HepG2 (cell line): ENCODE measurements around the gene TSPAN9. TPM values are rescaled to one million over a fixed set of nuclear protein-coding genes. Genes with fewer than 3 reads are reported as not detected.
A peak's percentile ranks its signal among the peaks of the same experiment; 100 is the strongest.

Source experiments
- CBX1 ChIP-seq: IDR thresholded peaks from one replicate; pipeline ENCODE4 v1.6.1; 2016; ENCODE audit warnings: antibody characterized with exemption, low read depth
- CENPX ChIP-seq: sonication (generic); formaldehyde crosslinking; IDR thresholded peaks from 2 replicates; pipeline ENCODE4 v1.9.0; 2021; ENCODE audit warnings: mild to moderate bottlenecking, missing genetic modification reagents, moderate library complexity
- EHMT2 ChIP-seq: fragments of 200-600 bp; sonication (generic); IDR thresholded peaks from 2 replicates; pipeline ENCODE4 v1.7.0; 2017; ENCODE audit warnings: antibody characterized with exemption, low read depth, low read length, borderline replicate concordance
- GLI4 ChIP-seq: sonication (generic); formaldehyde crosslinking; IDR thresholded peaks from 2 replicates; pipeline ENCODE4 v1.5.1; 2020; ENCODE audit warnings: missing genetic modification reagents, mild to moderate bottlenecking, moderate library complexity, borderline replicate concordance
- KAT2B ChIP-seq: fragments of 150-350 bp; IDR thresholded peaks from 2 replicates; pipeline ENCODE4 v1.6.1; 2014; ENCODE audit warnings: low read depth, low read length, borderline replicate concordance
- KLF16 ChIP-seq, 2 experiments: sonication (generic) in 1 of 2; formaldehyde crosslinking in 1 of 2; IDR thresholded peaks; 2 replicates each; pipeline versions ENCODE4 v1.6.1 to v1.8.0; 2016 to 2023; ENCODE audit warnings: missing genetic modification reagents in 2 of 2, missing compliant biosample characterization in 1 of 2
- MATR3 ChIP-seq: sonication (generic); formaldehyde crosslinking; IDR thresholded peaks from 2 replicates; pipeline ENCODE4 v1.4.0; 2020; ENCODE audit warnings: missing genetic modification reagents
- MXD1 ChIP-seq: sonication (generic); formaldehyde crosslinking; IDR thresholded peaks from 2 replicates; pipeline ENCODE4 v1.4.0; 2020; ENCODE audit warnings: mild to moderate bottlenecking, missing genetic modification reagents
- NBN ChIP-seq: fragments of 450-650 bp; conservative IDR thresholded peaks from 2 replicates; pipeline ENCODE4 v1.6.1; 2017
- PHF21A ChIP-seq: sonication (generic); formaldehyde crosslinking; IDR thresholded peaks from 2 replicates; pipeline ENCODE4 v1.5.0; 2020; ENCODE audit warnings: mild to moderate bottlenecking, missing genetic modification reagents
- PRMT3 ChIP-seq: sonication (generic); formaldehyde crosslinking; IDR thresholded peaks from 2 replicates; pipeline ENCODE4 v1.8.1; 2022; ENCODE audit warnings: low read depth, mild to moderate bottlenecking, moderate library complexity, missing genetic modification reagents, borderline replicate concordance
- RBM39 ChIP-seq: fragments of 200-400 bp; formaldehyde crosslinking; IDR thresholded peaks from one replicate; pipeline ENCODE4 v1.6.1; 2018; ENCODE audit warnings: antibody characterized with exemption, mild to moderate bottlenecking, low read depth, low read length; ENCODE audit not compliant: poor library complexity, severe bottlenecking
- RELA ChIP-seq: sonication (generic); formaldehyde crosslinking; IDR thresholded peaks from 2 replicates; pipeline ENCODE4 v1.4.0; 2020; ENCODE audit warnings: missing genetic modification reagents
- SMAD1 ChIP-seq: sonication (generic); formaldehyde crosslinking; IDR thresholded peaks from 2 replicates; pipeline ENCODE4 v1.4.0; 2020; ENCODE audit warnings: missing genetic modification reagents, low read depth, mild to moderate bottlenecking, borderline replicate concordance
- SMAD9 ChIP-seq: sonication (generic); formaldehyde crosslinking; IDR thresholded peaks from 2 replicates; pipeline ENCODE4 v1.5.1; 2020; ENCODE audit warnings: mild to moderate bottlenecking, missing genetic modification reagents
- SSRP1 ChIP-seq: IDR thresholded peaks from 2 replicates; pipeline ENCODE4 v1.6.1; 2016; ENCODE audit warnings: control low read depth
- ZBTB10 ChIP-seq: sonication (generic); formaldehyde crosslinking; IDR thresholded peaks from 2 replicates; pipeline ENCODE4 v1.4.0; 2020; ENCODE audit warnings: missing genetic modification reagents, borderline replicate concordance
- ZBTB20 ChIP-seq: sonication (generic); formaldehyde crosslinking; IDR thresholded peaks from 2 replicates; pipeline ENCODE4 v1.8.1; 2023; ENCODE audit warnings: missing genetic modification reagents, low read depth, mild to moderate bottlenecking, borderline replicate concordance
- ZBTB46 ChIP-seq: sonication (generic); formaldehyde crosslinking; IDR thresholded peaks from 2 replicates; pipeline ENCODE4 v1.4.0; 2020; ENCODE audit warnings: mild to moderate bottlenecking, missing genetic modification reagents, borderline replicate concordance
- ZKSCAN1 ChIP-seq: fragments of 150-350 bp; IDR thresholded peaks from 2 replicates; pipeline ENCODE4 v1.6.1; 2014; ENCODE audit warnings: low read length
- ZNF124 ChIP-seq: sonication (generic); formaldehyde crosslinking; IDR thresholded peaks from 2 replicates; pipeline ENCODE4 v1.4.0; 2020; ENCODE audit warnings: missing genetic modification reagents
- ZNF362 ChIP-seq: sonication (generic); formaldehyde crosslinking; IDR thresholded peaks from 2 replicates; pipeline ENCODE4 v1.4.0; 2020; ENCODE audit warnings: missing genetic modification reagents, mild to moderate bottlenecking, borderline replicate concordance
- ZNF775 ChIP-seq: sonication (generic); formaldehyde crosslinking; IDR thresholded peaks from 2 replicates; pipeline ENCODE4 v1.4.0; 2020; ENCODE audit warnings: missing genetic modification reagents, mild to moderate bottlenecking, moderate library complexity, borderline replicate concordance
- ZNF784 ChIP-seq: sonication (generic); formaldehyde crosslinking; IDR thresholded peaks from 2 replicates; pipeline ENCODE4 v1.5.1; 2020; ENCODE audit warnings: missing genetic modification reagents, mild to moderate bottlenecking, borderline replicate concordance
- ZSCAN25 ChIP-seq: sonication (generic); formaldehyde crosslinking; IDR thresholded peaks from 2 replicates; pipeline ENCODE4 v1.8.0; 2022; ENCODE audit warnings: mild to moderate bottlenecking, missing genetic modification reagents
- polyA plus RNA-seq, 8 experiments: library from polyadenylated mRNA; depleted of rRNA in 3 of 8; stranded (reverse) in 7 of 8; unstranded in 1 of 8; fragments of >200 nt; fragmentation: Illumina TruSeq in 4 of 8; extraction: Trizol in 4 of 8; gene quantifications; 2 replicates each; pipeline versions ENCODE4 v1.2.1 to v1.2.3, GENCODE V29; 2011 to 2016; ENCODE audit warnings: low read depth in 4 of 8, missing spikeins in 1 of 8, mixed read lengths in 1 of 8; ENCODE audit not compliant: insufficient read depth in 1 of 8
- total RNA-seq, 5 experiments: library from RNA; depleted of rRNA; stranded (reverse); fragments of >200 nt; fragmentation: Illumina TruSeq; extraction: Trizol; gene quantifications; 2 replicates each; pipeline ENCODE4 v1.2.3, GENCODE V29; 2016; ENCODE audit warnings: low read depth in 1 of 5

Gene TSPAN9
- total and polyA plus RNA-seq, 2 of the 13 experiments (the other 11 are each of a cell fraction or from before 2014, with no cell fraction given): 18.1 to 42.3 TPM

- TF ChIP-seq GLI4 (CRISPR knock-in tag) (no peak), KLF16 (CRISPR knock-in tag; IDR thresholded peaks at IDR 0.05) (peak in 1 of 2 experiments; percentile 74; a peak in 1 of 4 replicates), NBN (no peak), SMAD1 (no peak), ZKSCAN1 (no peak), SMAD9 (CRISPR knock-in tag) (no peak), ZBTB46 (no peak), MATR3 (CRISPR knock-in tag) (no peak), ZNF362 (CRISPR knock-in tag) (no peak), PHF21A (peak; percentile 63; the same call in 1 of the 2 replicates), ZNF775 (no peak), PRMT3 (CRISPR knock-in tag) (no peak), ZSCAN25 (CRISPR knock-in tag) (no peak), RELA (no peak), KAT2B (no peak), MXD1 (CRISPR knock-in tag) (no peak), EHMT2 (peak; percentile 94; the same call in 1 of the 2 replicates), ZNF124 (CRISPR knock-in tag) (no peak), ZBTB10 (CRISPR knock-in tag) (peak; percentile 59; the same call in 1 of the 2 replicates), RBM39 (no peak), SSRP1 (CRISPR knock-in tag) (no peak; the same call in 1 of the 2 replicates), ZBTB20 (CRISPR knock-in tag) (peak; percentile 41; the same call in 1 of the 2 replicates), CENPX (CRISPR knock-in tag) (no peak), CBX1 (peak; percentile 48), ZNF784 (peak; percentile 83; the same call in 1 of the 2 replicates)
Observed at GRCh38 chr12:3335078-3335487, 257.9 kb downstream of the TSPAN9 start (continued).
